HG02943 (cell line): ENCODE measurements around the gene ZNF521.
A peak's percentile ranks its signal among the peaks of the same experiment; 100 is the strongest.

ENCODE experiments used
- ATAC-seq: cut with Tn5 transposase; IDR thresholded peaks from one replicate; pipeline ENCODE4 v1.9.1; 2021; ENCODE audit warnings: mild to moderate bottlenecking, low read depth, moderate library complexity; ENCODE audit not compliant: unreplicated experiment

Gene ZNF521

DNA sequence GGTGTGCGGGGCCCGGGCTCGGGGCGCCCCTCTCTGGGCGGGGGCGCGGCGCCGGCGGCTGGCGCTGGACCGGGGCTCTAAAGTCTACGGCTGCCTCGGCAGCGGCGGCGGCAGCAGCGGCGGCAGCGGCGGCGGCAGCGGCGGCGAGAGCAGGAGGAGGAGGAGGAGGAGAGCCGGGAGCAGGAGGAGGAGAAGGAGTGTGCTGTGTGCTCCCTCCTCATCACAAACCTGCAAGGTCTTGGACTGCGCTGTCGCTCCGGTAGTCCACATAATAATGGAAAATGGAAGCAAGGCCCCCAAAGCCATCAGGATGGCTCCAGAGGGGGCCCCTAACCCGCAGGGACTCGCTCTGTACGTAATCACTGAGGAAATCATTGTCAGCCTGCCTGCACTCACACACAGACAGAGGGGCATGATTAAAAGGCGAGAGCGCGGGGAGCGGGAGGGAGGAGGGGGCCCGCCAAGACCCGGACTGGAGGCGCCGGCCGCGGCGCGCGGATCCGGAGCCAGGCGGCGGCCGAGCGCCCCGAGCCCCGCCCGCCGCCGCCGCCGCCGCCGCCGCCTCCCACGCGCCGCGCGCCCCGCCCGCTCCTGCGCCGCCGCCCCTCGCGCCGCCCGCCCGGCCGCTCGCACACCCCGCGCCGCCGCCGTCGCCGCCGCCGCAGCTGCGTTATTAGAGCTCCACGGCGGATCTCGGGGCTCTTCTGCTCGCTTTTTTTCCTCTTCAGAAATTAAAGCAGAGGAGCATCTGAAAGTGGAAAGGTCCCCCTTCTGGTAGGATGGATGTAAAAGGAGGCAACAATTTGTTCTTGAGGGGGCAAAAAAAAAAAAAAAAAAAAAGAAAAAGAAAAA, at the start of gene ZNF521:
Gene ZNF521 (minus strand): TSS at position 390 of the 852 bp plus-strand sequence. CDS start 1,220 bp downstream, outside the sequence.
- ATAC-seq: peak; percentile 66

DNA sequence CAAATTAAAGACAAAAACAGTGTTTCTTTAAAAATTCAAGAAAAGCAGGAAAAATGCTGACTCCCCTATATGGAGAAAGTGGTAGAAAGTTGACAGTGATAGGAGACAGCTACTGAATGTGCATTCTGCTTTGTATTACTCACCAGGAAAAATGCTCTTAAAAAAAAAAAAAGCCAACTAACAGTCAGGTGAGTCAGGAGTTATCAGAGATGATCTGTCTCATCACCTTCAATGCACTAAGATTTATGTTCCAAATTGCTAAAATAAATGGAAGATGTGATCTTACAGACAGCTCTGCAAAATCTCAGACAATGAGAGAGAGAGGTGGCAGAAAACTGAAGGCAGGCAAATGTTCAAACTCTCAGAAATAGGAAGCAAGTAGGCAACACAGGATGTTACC, 47.6 kb upstream of the ZNF521 start:
- no peak for ATAC-seq

DNA sequence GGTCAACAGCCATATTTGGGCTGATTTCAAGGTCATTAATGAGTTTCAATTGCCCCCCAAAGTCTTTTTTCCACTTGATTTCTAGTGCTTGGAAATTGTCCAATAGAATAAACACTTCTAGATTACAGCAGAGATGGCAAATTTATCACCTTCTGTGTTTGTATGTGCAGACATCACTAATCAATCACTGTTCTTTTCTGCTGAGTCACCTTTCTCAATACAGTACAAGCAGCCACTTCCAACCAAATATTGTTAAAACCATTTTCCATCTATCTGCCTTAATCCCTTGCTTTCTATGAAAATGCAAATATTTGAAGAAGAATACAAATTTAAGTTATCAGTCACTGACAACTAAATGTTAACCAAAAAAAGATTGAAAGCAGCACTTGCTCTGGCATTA, 40.2 kb upstream of the ZNF521 start:
- no peak for ATAC-seq

- ATAC-seq: no peak
Measured at GRCh38 chr18:25373432-25374179, 21.6 kb upstream of the ZNF521 start.

DNA sequence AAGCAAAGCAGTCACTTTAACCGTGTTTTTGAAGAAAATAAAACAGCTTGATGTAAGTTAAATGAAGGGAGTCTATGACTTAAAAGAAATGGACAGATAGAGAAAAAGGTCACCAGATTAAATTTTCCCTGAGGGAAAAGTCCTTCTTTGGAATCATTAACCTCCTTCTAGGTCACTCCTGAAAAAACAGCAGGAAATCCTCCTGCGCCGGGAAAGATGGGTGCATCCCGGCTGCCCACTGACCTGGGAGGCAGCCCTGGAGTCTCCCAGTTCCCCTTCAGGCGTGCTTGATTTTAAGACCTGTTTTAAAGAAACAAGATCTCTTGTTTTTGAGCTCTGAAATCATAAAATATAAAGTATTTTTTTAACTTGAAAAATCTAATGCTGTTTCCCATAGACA, 18.4 kb upstream of the ZNF521 start:
- ATAC-seq: no peak

- no peak for ATAC-seq
Measured at GRCh38 chr18:25365242-25365641, 13.3 kb upstream of the ZNF521 start.

DNA sequence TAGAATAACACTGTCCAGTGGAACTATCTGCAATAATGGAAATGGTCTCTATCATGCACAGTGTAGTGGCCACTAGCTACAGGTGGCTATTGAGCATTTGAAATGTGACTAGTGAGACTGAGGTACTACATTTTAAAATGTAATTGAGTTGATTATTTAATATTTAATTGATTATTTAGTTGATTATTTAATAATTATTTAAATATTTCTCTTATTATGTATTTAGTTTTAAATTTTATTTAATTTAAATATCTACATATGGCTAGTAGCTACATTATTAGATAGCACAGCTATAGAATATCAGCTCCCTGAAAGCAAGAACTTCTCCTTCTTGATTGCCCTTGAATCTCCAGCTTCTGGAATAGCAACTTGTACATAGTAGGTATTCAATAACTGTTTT, 12.8 kb upstream of the ZNF521 start:
- ATAC-seq: no peak

- no peak for ATAC-seq
Measured at GRCh38 chr18:25360301-25360899, 8.4 kb upstream of the ZNF521 start.

- ATAC-seq: no peak
Measured at GRCh38 chr18:25353080-25353479, 1.1 kb upstream of the ZNF521 start.

DNA sequence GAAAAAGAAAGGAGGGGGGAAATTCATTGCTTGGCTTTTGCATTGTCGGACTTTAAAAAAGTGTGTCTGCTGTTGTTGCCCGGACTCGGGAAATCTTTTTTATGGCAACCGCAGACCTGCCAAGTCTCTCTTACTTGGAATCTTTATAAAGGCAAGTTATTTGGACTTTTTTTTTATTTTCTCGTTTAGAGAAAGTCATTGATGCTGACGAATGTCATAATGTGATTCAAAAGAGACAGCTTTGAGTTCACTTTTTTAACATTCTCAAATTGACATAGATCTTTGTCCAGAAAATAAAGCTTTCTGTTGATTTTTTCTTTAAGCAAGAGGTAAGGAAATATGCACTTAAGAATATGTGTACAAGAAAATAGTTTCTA, 651 bp upstream of the ZNF521 start:
- no peak for ATAC-seq

DNA sequence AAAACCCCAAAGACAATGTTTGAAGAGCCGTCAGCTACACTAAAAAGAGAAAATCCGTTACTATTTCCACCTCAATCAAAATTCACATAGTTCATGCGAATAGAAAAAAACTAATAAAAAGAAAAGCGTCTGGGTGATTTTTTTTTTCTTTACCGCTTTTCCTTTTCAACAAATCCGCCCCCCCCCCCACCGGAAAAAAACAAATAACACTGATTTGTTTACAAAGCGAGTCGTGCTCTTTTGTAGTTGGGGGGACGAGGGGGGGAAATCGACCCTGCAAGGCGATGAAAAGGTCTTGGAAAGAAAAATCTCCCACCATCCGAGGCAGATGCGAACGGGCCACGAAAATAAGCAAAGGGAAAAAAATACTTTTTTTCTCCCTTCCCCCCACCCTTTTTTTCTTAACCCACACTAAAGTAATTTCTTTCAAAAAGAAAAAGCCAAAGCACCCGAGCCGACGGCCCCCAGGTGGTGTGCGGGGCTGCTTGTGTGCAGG, 638 bp downstream of the ZNF521 start:
- no peak for ATAC-seq

DNA sequence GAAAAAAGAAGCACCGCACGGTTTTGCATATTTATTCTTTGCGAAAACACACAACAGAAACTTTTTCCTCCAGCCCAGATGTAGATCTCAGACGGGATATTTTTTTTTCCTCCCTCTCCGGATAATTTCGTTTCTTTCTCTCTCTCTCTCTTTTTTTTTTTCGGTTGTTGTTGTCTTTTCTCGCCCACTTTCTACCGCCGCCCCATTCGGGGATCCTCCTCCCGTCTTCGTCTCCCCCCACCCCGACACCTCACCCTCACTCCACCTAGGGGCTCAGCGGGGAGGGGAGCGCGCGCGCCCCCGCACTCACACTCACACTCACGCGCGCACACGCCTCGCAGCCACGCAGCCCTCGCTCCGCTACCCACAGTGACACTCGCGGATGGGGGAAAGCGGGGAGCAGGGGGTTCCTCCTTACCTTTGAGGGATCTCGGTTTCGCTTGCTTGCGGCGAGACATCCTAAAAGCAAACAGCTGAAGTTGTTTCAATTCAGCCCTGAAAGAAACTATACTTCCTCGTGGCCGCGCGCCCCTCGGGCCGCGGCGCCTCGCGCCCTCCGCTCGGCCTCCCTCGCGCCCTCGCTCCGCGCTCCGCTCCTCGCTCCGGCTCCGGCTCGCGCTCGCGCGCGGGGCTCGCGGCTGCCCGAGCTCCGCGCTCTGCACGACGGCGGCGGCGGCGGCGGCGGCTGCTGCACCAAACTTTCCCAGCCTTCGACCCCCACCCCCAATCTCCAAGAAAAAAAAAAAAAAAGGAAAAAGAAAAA, 1.3 kb downstream of the ZNF521 start:
- no peak for ATAC-seq

DNA sequence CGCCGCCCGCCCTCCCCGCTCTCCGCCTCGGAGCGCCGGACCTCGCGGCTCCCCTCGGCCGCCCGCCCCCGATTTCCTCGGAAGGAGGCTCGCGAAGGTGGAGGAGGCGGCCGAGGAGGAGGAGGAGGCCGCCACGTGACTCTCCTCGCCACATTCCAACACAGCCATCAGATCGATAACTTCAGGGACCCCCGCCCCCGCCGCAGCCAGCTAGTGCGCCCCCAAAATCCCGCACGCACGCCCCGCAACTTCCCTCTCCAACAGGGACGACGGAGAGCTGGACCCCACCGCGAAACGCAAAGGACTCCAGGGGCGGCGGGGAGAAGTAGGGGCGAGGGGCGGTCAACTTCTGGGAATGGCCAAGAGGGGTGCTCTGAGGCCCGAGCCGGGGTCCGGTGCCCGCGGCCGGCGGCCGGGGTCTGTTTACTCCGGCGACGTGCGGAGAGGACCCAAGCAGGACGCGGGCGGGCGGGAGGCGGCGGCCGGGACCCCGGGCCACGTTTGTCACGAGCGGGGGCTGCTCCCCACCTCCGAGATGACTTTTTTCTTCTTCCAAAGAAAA, 2.0 kb downstream of the ZNF521 start:
- ATAC-seq: no peak

- no peak for ATAC-seq
Measured at GRCh38 chr18:25349131-25349925, 2.6 kb downstream of the ZNF521 start.

- ATAC-seq: no peak
Measured at GRCh38 chr18:25348386-25349130, 3.4 kb downstream of the ZNF521 start.

GRCh38 chr18:25346561-25346960, 5.4 kb downstream of the ZNF521 start:
- no peak for ATAC-seq

GRCh38 chr18:25345081-25345866, 6.7 kb downstream of the ZNF521 start:
- no peak for ATAC-seq

- no peak for ATAC-seq
Measured at GRCh38 chr18:25341831-25342230, 10.1 kb downstream of the ZNF521 start.
